HG03442 (cell line): ENCODE data around the gene C2orf69.

Source experiments
- ATAC-seq: cut with Tn5 transposase; IDR thresholded peaks from one replicate; pipeline ENCODE4 v1.9.1; 2021; ENCODE audit warnings: mild to moderate bottlenecking, moderate library complexity; ENCODE audit not compliant: unreplicated experiment

Gene C2orf69

GRCh38 chr2:199966405-199966804 lies 55.3 kb downstream of the C2orf69 start:
- ATAC-seq, result no peak

GRCh38 chr2:199966976-199967375 lies 55.9 kb downstream of the C2orf69 start:
- no peak for ATAC-seq

- ATAC-seq, result no peak
Measured at GRCh38 chr2:199968126-199968525, 57.0 kb downstream of the C2orf69 start.

- no peak for ATAC-seq
Measured at GRCh38 chr2:199972088-199972626, 61.1 kb downstream of the C2orf69 start.

- no peak for ATAC-seq
Measured at GRCh38 chr2:199973703-199974102, 62.6 kb downstream of the C2orf69 start.

- no peak for ATAC-seq
Measured at GRCh38 chr2:199975273-199975895, 64.3 kb downstream of the C2orf69 start.
